Mucosa of gallbladder (tissue), 1 donor: ENCODE measurements around the gene TFE3. TPM values are rescaled to one million over a fixed set of nuclear protein-coding genes. Genes with fewer than 3 reads are reported as not detected.

Source experiments
- DNase-seq: peaks from one replicate; pipeline ENCODE4 v3.0.0-alpha.2; 2020; ENCODE audit warnings: low spot score
- total RNA-seq: library from RNA; stranded (reverse); gene quantifications from one replicate; pipeline ENCODE4 v1.2.1, GENCODE V29; 2021
- donor health status: DM: no; HTN: no; CAD: no.

Gene TFE3, protein sequence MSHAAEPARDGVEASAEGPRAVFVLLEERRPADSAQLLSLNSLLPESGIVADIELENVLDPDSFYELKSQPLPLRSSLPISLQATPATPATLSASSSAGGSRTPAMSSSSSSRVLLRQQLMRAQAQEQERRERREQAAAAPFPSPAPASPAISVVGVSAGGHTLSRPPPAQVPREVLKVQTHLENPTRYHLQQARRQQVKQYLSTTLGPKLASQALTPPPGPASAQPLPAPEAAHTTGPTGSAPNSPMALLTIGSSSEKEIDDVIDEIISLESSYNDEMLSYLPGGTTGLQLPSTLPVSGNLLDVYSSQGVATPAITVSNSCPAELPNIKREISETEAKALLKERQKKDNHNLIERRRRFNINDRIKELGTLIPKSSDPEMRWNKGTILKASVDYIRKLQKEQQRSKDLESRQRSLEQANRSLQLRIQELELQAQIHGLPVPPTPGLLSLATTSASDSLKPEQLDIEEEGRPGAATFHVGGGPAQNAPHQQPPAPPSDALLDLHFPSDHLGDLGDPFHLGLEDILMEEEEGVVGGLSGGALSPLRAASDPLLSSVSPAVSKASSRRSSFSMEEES
- 59.5 TPM for total RNA-seq

DNA sequence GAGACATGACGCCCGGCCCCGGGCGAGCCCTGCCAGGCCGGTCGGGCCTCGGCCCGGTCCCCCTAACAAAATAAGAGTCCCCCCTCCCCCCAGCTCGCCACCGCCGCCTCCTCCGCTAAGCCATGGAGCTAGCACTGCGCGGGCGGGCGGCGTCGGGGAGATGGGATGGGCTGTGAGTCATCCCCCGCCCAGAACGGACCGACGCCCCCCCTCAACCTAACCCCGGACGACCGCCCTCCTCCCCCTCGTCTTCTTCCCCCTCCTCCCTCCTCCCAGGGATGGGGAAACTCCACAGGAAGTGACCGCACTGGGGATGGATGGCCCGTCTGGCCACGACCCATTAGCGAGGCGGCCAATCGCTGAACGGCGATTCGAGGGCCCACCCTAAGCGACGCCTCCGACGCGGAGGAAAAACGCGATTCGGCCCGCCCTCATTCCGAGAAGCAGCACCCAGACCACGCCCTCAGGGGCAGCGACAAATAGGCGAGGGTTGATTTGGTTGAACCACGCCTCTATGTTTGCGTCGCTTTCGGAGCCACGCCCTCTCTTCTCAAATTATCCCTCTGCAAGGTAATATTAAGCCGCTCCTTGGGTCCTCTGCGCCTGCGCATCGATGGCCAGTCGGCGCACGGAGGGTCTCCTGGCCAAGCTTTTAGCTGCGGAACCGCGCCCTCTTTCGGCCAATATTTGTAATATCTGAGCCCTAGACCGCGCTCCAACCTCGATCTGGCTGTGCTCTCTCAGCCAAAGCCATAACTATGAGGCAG lies at the start of gene TFE3:
TSS of gene TFE3 (minus strand) at position 138 of the 767 bp plus-strand sequence. CDS start at position 7, 131 bp downstream.
- peak; percentile 98 for DNase-seq

DNA sequence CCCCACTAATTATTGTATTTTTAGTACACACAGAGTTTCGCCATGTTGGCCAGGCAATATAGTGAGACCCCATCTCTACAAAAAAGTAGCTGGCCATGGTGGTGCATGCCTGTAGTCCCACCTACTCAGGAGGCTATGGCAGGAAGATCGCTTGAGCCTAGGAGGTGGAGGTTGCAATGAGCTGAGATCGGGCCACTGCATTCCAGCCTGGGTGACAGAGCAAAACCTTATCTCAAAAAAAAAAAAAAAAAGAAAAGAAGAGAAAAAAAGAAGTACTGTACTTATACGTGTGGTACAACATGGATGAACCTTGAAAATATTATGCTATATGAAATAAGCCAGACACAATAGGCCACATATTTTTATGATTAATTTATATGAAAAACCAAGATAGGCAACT lies 46.4 kb upstream of the TFE3 start:
- DNase-seq, result no peak

DNA sequence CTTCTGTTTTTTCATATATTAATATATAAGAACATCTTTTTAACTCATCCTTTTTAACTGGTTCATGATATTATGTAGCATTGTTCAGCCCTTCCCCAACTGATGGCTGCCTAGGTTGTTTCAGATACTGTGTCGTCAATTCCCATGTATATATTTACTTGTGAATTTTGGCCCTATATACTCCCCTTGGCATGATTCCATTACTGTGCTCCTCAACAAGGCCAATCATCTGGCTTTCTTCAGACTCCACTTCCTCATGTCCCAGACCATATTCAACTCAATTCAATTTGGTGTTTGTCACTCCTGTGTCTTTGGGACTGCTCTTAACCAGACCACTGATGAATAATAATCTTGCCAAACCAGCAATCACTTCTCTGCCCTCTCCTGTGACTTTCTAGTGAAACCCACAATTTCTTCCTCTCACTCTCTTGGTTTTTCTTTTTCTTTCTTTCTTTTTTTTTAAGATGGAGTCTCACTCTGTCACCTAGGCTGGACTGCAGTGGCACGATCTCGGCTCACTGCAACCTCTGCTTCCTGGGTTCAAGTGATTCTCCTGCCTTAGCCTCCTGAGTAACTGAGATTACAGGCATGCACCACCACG lies 39.2 kb upstream of the TFE3 start:
- no peak for DNase-seq

DNA sequence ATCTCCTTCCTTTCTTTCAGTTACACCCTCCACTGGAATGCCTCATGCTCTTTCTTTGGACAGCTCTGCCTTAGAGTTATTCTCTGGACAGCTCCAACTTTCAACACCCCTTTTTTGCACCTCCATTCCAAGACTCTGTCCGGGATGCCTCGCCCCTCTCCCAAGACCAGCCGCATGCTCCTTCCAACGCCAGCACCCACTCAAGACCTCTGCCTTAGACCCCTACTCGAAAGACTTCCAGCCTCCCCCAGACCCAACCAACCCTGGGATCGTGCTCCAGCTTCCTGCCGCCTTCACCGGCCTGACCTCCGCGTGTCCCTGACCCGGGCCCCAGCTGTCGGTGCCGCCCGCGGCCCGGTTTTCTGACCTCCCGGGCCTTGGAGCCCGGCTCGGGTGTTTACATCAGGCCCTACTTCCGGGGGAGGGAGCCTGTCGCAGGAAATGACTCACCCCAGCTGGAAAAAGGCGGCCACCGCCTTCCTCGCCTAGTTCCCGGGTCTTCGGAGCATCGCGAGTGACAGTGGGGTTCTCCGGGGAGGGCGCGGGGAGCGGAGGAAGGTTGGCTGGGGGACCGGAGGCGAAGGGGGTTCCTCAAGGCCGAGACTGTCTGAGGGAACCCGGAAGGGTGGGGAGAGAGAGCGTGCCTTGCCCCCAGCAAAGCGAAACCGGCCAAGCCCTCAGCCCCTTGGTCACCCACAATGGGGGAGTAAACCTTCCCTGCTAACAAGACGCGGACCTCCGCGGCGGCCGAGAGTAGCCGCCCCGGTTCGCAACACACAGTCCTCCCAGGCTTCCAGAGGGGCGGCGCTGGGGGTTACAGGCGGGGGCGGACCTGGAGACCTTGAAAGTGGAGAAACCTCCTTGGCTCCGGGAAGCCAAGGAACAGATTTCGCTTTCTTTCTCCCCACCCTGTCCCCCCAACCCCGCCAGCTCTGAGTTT lies 36.6 kb upstream of the TFE3 start, which contains the start of gene WDR45:
TSS of gene WDR45 (minus strand) at position 399 of the 940 bp plus-strand sequence. CDS start 1,792 bp downstream, outside the sequence.
- peak; percentile 62 for DNase-seq

DNA sequence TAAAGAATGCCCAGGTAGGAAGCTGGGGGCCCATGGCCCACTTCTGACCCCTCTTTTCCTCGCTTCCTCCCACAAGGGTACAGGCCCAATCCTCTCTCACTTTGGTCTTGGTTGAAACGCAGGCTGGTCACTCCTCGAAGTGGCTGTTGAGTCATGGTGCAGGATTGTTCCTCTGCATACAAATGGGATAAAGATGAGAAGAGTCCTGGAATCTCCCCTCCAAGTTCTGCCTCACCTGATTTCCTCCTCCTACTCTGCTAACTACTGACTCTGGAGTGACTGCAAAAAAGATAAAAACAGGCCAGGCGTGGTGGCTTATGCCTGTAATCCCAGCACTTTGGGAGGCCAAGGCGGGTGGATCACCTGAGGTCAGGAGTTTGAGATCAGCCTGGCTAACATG lies 34.8 kb upstream of the TFE3 start:
- no peak for DNase-seq

DNA sequence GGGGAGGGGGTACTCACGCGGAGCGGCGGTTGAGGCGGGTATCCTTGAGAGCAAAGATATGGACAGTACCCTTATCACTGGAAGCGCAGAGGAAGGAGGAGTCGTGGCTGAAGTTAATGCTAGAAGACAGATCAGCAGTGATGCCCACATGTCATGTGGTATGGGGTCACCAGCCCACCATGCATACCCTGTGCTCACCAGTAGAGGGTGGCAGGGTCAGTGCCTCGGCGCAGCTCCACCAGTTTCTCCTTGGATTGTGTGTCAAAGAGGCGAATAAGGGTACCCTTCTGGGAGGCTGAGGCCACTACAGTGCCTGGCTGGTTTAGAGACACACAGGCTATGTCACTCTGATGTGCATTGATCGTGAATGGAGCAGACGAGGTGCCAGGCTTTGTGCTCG lies 32.2 kb upstream of the TFE3 start:
- DNase-seq, result no peak

DNA sequence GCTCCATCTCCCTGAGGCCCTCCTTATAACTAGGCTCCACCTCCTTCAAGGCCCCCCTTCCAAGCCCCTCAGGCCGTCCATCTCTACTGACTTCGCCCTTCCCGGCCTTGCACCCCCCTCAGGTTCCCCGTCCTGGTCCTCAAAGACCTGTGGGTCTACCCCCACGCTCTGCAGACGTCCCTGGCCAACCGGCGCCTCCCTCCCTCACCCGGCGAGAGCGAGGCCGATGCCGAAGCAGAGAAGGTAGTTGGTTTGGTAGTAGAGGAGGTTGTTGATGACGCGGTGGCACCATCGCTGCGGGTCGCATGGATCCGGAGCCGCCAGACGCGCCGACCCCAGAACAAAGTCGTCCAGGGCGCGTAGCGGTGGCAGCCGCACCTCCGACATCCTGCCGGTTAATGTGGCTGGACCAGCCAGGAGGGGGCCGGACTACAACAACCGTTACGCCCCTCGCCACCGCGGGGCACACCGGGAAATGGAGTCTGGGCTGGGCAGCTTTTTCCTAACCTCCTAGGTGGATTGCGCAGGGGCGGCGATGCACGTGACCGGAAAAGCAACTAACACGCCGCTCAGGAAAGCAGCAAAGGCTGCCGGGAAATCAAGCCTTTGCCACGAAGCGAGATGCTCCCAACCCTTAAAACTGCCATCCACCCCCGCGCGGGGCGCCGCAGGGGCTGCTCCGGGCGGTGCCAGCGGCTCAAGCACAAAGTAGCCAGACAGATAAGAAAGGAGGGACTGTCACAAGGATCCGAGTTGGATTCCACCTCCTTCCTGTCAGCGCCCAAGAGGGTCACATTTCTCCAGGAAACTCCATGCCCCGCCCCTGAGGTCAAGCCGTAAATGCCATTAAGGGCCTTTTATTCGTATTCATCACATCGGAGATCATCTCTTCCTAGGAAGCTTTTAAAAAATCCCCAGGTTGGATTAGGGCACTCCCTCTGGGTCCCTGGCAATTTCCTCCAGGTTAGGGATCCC lies 30.7 kb upstream of the TFE3 start, which contains the start of gene PRAF2:
TSS of gene PRAF2 (minus strand) at position 402 of the 975 bp plus-strand sequence. CDS start at position 387, 15 bp downstream.
- DNase-seq, result peak; percentile 94

DNA sequence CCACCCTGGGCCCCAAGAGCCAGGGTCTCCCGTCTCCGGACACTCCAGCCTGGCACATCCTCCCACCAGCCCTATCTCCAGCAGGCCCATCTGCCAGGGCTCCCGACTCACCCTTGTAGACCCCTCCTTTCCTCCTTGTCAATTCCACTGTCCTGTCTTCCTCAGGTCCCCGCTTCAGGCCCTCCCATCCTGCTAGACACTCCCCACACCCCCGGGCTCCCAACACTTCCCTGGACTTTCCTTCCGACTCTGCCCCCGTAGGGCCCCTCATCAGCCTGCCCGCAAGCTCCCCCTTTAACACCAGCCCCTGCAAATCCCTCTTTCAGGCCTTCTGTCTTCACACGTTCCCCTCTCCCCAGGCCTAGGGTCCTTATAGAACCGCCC lies 29.5 kb upstream of the TFE3 start:
- no peak for DNase-seq

DNA sequence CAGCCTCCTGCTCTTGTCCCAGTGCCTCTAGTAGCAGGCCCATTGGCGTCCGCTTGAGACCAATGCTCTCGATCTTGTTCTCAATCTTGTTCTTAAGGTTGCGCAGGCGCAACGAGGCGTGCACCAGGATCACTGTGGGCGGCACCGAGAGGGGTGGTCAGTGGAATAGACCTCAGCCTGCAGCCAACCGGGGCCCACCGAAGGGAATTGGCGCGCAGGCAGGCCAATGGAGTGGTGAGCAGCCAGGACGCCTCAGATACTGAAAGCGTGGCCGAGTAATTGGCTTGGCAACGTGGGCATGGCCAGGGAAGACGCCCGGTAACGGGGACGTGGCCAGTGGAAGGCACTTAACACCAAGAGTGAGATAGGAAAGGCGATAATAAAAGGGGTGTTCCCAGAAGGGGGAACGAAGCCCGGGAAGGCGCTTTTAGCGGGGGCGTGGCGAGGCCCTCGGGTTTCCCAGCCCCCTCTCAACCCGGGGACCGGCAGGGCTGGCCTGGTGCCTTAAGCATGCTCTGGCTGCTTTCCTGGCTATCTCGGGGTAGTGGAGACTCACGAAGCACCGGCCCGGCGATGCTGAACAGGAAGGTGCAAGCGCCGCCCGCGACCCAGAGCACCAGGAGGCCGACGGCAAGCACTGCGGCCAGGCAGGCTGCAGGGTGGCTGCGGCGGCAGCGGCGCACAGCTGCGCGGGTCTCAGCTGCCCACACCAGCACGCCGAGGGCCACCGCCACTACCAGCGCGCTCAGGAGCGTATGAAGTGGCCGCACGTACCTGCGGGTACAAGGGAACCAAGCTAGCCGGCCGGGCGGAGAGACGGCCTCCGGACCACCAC lies 28.9 kb upstream of the TFE3 start:
- peak; percentile 85 for DNase-seq

DNA sequence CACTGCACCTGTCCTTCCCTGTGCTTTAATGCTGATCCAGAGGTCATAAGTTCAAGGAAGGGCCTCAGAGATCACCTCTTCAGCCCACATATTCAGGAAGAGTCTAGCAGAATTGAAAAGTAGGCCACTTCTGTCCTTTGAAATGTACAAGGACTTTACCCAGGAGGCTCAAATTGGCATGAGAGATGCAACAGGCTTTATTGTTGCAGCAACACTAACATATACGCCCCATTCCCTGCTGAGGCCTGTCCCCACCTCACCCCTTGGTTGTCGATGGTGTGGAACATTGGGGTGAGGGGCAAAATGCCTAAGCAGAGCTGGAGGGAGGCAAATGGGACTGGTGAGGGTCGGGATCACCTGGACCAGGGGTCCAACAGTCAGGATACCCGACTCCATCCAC lies 27.8 kb upstream of the TFE3 start:
- no peak for DNase-seq

DNA sequence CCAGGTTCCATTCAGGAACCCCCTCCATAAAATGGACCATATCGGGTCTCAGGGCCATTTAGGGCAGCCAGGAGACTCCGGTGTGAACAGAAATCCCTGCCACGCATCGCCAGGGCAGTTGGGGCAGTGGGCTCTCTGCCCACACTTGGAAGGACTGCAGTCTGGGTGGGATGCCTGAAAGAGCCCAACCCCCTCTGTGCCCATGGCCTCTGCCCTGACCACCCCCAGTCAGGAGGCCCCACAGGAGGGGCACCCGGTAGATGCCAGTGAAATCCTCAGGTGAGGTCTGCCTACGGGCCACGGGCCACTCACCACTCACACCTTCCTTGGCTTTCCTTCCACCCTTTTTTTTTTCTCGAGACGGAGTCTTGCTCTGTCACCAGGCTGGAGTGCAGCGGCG lies 25.9 kb upstream of the TFE3 start:
- DNase-seq, result no peak

DNA sequence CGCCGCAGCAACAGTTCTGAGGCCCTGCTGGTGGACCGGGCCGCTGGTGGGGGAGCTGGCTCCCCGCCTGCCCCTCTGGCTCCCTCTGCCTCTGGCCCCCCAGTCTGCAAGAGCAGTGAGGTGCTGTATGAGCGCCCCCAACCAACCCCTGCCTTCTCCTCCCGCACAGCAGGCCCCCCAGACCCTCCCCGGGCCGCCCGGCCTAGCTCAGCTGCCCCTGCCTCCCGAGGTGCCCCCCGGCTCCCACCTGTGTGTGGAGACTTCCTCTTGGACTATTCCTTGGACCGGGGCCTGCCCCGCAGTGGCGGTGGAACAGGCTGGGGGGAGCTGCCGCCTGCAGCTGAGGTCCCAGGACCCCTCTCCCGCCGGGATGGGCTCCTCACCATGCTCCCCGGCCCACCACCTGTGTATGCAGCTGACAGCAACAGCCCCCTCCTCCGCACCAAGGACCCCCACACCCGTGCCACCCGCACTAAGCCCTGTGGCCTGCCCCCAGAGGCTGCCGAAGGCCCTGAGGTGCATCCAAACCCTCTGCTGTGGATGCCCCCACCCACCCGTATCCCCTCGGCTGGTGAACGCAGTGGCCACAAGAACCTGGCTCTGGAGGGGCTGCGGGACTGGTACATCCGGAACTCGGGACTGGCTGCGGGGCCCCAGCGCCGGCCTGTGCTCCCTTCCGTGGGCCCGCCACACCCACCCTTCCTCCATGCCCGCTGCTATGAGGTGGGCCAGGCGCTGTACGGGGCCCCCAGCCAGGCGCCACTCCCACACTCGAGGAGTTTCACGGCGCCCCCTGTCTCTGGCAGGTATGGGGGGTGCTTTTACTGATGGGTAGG lies 24.3 kb upstream of the TFE3 start:
- DNase-seq, result no peak

DNA sequence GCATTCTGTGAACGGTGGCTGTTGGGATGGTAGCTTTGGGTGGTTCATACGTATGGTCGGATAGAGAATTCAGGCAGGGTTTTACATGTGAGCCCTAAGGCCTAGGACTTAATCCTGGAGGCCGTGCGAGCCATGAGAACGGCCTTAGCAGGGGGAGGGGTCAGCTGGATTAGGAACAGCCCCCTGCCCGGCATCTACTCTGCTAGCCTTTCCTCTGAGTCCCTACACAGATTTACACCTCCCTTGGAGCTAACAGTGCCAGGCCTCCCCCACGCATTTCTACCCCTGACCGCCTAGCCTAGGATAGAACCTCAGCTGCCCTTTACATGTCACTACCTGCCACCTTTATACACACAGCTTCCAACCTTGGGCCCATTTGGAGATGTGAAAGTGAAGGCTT lies 23.5 kb upstream of the TFE3 start:
- DNase-seq, result no peak

DNA sequence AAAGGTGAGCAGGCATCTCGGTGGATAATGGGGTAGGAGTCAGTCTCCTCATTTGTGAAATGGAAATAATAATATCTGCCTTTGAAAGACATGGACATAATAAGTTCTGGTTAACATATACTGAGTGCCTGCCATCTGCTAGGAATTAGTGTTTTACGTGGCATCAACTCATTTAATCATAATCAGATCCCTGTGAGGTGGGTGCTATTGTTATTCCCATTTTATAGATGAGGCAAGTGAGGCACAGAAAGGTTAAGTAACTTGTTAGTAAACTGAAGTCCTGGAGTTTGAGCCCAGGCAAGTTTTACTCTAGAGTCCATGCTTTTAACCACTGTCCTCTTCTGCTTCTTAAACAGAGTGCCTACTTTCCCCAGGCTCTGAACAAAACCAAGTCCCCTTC lies 23.1 kb upstream of the TFE3 start:
- no peak for DNase-seq

DNA sequence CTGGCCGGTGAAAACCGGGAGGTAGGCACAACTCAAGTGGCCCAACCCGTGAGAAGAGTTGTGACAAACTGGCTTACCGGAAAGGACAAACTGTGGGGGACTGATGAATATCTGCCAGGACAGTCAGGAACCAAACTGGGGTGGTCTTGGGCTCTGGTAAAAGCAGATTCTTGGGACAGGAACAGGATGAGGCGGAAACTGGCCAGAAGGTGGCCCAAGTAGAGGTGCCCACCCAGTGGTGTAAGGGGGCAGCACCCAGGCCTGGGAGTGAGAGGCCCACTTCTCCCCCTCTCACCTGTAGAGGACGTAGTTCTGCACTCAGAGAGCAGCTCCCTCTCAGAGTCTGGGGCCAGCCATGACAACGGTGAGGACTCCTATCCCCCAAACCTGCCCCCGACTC lies 21.6 kb upstream of the TFE3 start:
- DNase-seq, result no peak

DNA sequence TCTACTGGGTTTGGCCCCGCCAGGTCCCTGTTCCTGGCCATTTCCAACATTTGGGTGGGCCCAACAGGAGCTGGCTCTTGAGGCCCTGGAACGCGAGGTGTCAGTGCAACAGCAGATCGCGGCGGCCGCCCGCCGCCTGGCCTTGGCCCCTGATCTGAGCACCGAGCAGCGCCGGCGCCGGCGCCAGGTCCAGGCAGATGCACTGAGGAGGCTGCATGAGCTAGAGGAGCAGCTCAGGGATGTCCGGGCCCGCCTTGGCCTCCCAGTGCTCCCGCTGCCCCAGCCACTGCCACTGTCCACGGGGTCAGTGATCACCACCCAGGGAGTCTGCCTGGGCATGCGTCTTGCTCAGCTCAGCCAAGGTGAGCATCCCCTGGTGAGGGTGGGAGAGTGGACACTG lies 21.1 kb upstream of the TFE3 start:
- no peak for DNase-seq

DNA sequence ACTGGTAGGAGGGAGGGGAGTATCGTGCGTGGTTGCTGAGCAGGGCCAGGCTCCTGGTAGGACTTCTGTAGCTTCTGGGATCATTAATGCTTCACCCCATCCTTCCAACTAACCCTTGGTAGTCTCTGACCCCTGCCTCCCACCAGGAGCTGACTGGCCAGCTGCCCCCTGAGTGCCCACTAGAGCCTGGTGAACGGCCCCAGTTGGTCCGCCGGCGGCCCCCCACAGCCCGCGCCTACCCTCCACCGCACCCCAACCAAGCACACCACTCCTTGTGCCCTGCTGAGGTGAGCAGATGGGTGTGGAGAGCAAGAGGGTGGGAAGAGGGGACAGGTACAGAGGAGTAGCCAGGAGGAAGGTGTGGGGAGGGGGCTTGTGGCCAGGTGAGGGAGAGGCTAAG lies 20.6 kb upstream of the TFE3 start:
- DNase-seq, result no peak

DNA sequence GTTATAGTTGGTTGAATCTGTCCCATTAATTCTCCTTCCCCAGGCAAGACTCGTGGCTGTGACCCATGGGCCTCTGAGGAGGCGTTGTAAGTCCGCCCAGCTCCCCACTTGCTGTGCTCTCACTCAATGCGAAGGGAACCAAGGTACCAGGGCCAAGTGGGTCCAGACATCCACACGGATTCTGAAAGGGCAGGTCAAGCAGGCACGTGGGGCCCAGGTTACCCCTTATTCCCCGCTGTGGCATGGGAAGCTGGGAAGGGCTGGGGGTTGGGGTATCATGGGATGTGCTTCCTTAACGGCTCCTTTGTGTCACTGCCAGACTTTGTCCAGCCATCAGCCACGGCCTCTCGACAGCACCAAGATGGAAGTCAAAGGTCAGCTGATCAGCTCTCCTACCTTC lies 18.8 kb upstream of the TFE3 start:
- no peak for DNase-seq
